ENCODE results near the gene RBBP8NL.

Gene RBBP8NL

GRCh38 chr20:62454904-62455636, 27.7 kb upstream of the RBBP8NL start:
- H3K4me1 Mint-ChIP-seq (ENCODE audit: low read depth) = no peaks in the 10 kb centered on the region
- H3K9me3 Mint-ChIP-seq = no peaks in the 10 kb centered on the region
- no peak overlapping the region for H3K27ac Mint-ChIP-seq

GRCh38 chr20:62453186-62453808, 26.0 kb upstream of the RBBP8NL start:
- H3K27ac Mint-ChIP-seq = no peak overlapping the region
- no peaks in the 10 kb centered on the region for H3K36me3 Mint-ChIP-seq (ENCODE audit: low read depth)
- no peaks in the 10 kb centered on the region for H3K9me3 Mint-ChIP-seq
- H3K27me3 Mint-ChIP-seq (ENCODE audit: low read depth) = peaks cover 3% of the 10 kb centered on the region
- no peaks in the 10 kb centered on the region for H3K4me1 Mint-ChIP-seq (ENCODE audit: low read depth)
- no peak overlapping the region for H3K4me3 Mint-ChIP-seq

More at GRCh38 chr20:62454904-62455636, 27.7 kb upstream of the RBBP8NL start:
- Mint-ChIP-seq H3K27me3 (ENCODE audit: low read depth) (peaks cover 3% of the 10 kb centered on the region), H3K4me3 (no peak overlapping the region), H3K36me3 (ENCODE audit: low read depth) (no peaks in the 10 kb centered on the region)

GRCh38 chr20:62452475-62453095, 25.2 kb upstream of the RBBP8NL start:
- H3K9me3 Mint-ChIP-seq = no peaks in the 10 kb centered on the region
- peaks cover 3% of the 10 kb centered on the region for H3K27me3 Mint-ChIP-seq (ENCODE audit: low read depth)
- H3K27ac Mint-ChIP-seq = no peak overlapping the region
- H3K36me3 Mint-ChIP-seq (ENCODE audit: low read depth) = no peaks in the 10 kb centered on the region
- H3K4me1 Mint-ChIP-seq (ENCODE audit: low read depth) = no peaks in the 10 kb centered on the region
- H3K4me3 Mint-ChIP-seq = no peak overlapping the region

- H3K36me3 Mint-ChIP-seq (ENCODE audit: low read depth) = no peaks in the 10 kb centered on the region
- H3K9me3 Mint-ChIP-seq = no peaks in the 10 kb centered on the region
- H3K4me1 Mint-ChIP-seq (ENCODE audit: low read depth) = no peaks in the 10 kb centered on the region
- H3K27ac Mint-ChIP-seq = no peak overlapping the region
- peaks cover 3% of the 10 kb centered on the region for H3K27me3 Mint-ChIP-seq (ENCODE audit: low read depth)
- H3K4me3 Mint-ChIP-seq = no peak overlapping the region
These were observed 24.6 kb upstream of the RBBP8NL start for GRCh38 chr20:62451970-62452369.

GRCh38 chr20:62451156-62451767, 23.9 kb upstream of the RBBP8NL start:
- Mint-ChIP-seq H3K9me3 (no peaks in the 10 kb centered on the region), H3K4me1 (ENCODE audit: low read depth) (no peaks in the 10 kb centered on the region), H3K27ac (no peak overlapping the region), H3K4me3 (no peak overlapping the region), H3K36me3 (ENCODE audit: low read depth) (no peaks in the 10 kb centered on the region), H3K27me3 (ENCODE audit: low read depth) (peaks cover 3% of the 10 kb centered on the region)

- no peak overlapping the region for H3K27ac Mint-ChIP-seq
- H3K9me3 Mint-ChIP-seq = no peaks in the 10 kb centered on the region
- peaks cover 3% of the 10 kb centered on the region for H3K27me3 Mint-ChIP-seq (ENCODE audit: low read depth)
- H3K4me3 Mint-ChIP-seq = no peak overlapping the region
- H3K36me3 Mint-ChIP-seq (ENCODE audit: low read depth) = no peaks in the 10 kb centered on the region
- H3K4me1 Mint-ChIP-seq (ENCODE audit: low read depth) = no peaks in the 10 kb centered on the region
These were observed 22.8 kb upstream of the RBBP8NL start for GRCh38 chr20:62449951-62450691.

GRCh38 chr20:62448788-62449187, 21.4 kb upstream of the RBBP8NL start:
- no peaks in the 10 kb centered on the region for H3K27me3 Mint-ChIP-seq (ENCODE audit: low read depth)
- no peak overlapping the region for H3K4me3 Mint-ChIP-seq

GRCh38 chr20:62448038-62448437, 20.7 kb upstream of the RBBP8NL start:
- H3K36me3 Mint-ChIP-seq (ENCODE audit: low read depth) = no peaks in the 10 kb centered on the region
- H3K27me3 Mint-ChIP-seq (ENCODE audit: low read depth) = no peaks in the 10 kb centered on the region
- no peaks in the 10 kb centered on the region for H3K4me1 Mint-ChIP-seq (ENCODE audit: low read depth)
- no peak overlapping the region for H3K27ac Mint-ChIP-seq
- H3K4me3 Mint-ChIP-seq = no peak overlapping the region
- H3K9me3 Mint-ChIP-seq = no peaks in the 10 kb centered on the region

More at GRCh38 chr20:62448788-62449187, 21.4 kb upstream of the RBBP8NL start:
- H3K27ac Mint-ChIP-seq = no peak overlapping the region
- no peaks in the 10 kb centered on the region for H3K36me3 Mint-ChIP-seq (ENCODE audit: low read depth)
- H3K9me3 Mint-ChIP-seq = no peaks in the 10 kb centered on the region
- no peaks in the 10 kb centered on the region for H3K4me1 Mint-ChIP-seq (ENCODE audit: low read depth)

- H3K9me3 Mint-ChIP-seq = no peaks in the 10 kb centered on the region
- no peak overlapping the region for H3K4me3 Mint-ChIP-seq
- no peaks in the 10 kb centered on the region for H3K4me1 Mint-ChIP-seq (ENCODE audit: low read depth)
- H3K36me3 Mint-ChIP-seq (ENCODE audit: low read depth) = no peaks in the 10 kb centered on the region
- H3K27ac Mint-ChIP-seq = no peak overlapping the region
- no peaks in the 10 kb centered on the region for H3K27me3 Mint-ChIP-seq (ENCODE audit: low read depth)
These were observed 19.8 kb upstream of the RBBP8NL start for GRCh38 chr20:62446888-62447869.

- Mint-ChIP-seq H3K36me3 (ENCODE audit: low read depth) (no peaks in the 10 kb centered on the region), H3K27ac (no peak overlapping the region), H3K4me1 (ENCODE audit: low read depth) (no peaks in the 10 kb centered on the region), H3K9me3 (no peaks in the 10 kb centered on the region), H3K4me3 (no peak overlapping the region), H3K27me3 (ENCODE audit: low read depth) (no peaks in the 10 kb centered on the region)
These were observed 19.1 kb upstream of the RBBP8NL start for GRCh38 chr20:62446481-62446880.

GRCh38 chr20:62445553-62446340, 18.4 kb upstream of the RBBP8NL start:
- no peaks in the 10 kb centered on the region for H3K27me3 Mint-ChIP-seq (ENCODE audit: low read depth)
- no peaks in the 10 kb centered on the region for H3K36me3 Mint-ChIP-seq (ENCODE audit: low read depth)
- H3K27ac Mint-ChIP-seq = no peak overlapping the region
- H3K9me3 Mint-ChIP-seq = no peaks in the 10 kb centered on the region
- H3K4me3 Mint-ChIP-seq = no peak overlapping the region
- no peaks in the 10 kb centered on the region for H3K4me1 Mint-ChIP-seq (ENCODE audit: low read depth)

GRCh38 chr20:62444286-62444685, 16.9 kb upstream of the RBBP8NL start:
- Mint-ChIP-seq H3K27me3 (ENCODE audit: low read depth) (no peaks in the 10 kb centered on the region), H3K27ac (no peak overlapping the region), H3K4me3 (no peak overlapping the region), H3K9me3 (no peaks in the 10 kb centered on the region), H3K4me1 (ENCODE audit: low read depth) (no peaks in the 10 kb centered on the region), H3K36me3 (ENCODE audit: low read depth) (no peaks in the 10 kb centered on the region)

Measured in T-helper 1 cell treated with Interleukin-12 subunit alpha and Interleukin-12 subunit beta and Interleukin-4 antibody, amounts not matched to agents 30 μg/mL and 1 μg/mL, for 36 hours (primary cell).